PC-9 (cell line): ENCODE data around the gene THY1.

Experiments
- EZH2 ChIP-seq: fragments of 200-600 bp; sonication (generic); IDR thresholded peaks from 2 replicates; pipeline ENCODE4 v1.8.0; 2017; ENCODE audit warnings: antibody characterized with exemption, low read depth
- TF ChIP-seq, protein P1 (sequence below): fragments of 200-600 bp; sonication (generic); conservative IDR thresholded peaks from 2 replicates; pipeline ENCODE4 v1.6.1; 2017; ENCODE audit warnings: mixed run types, antibody characterized with exemption, mild to moderate bottlenecking, moderate library complexity

DNA sequence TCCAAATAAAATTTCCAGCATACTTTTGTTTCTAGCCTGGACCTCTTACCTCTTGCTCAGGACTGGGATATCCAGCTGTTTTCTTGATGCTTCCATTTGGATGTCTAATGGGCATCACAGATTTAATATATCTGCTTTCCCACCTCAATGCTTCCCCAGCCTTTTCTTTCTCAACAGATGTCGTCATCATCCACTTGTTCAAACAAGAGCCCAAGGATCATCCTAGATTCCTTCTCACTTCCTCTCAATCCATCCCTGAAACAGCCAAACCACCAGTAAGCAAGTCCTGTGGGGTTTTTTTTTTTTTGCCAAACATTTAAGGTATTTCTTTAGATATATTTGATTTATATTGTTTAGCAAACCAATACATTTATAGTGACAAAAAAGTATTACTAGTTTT lies 12.5 kb downstream of the THY1 start:
- TF ChIP-seq, protein P1, sequence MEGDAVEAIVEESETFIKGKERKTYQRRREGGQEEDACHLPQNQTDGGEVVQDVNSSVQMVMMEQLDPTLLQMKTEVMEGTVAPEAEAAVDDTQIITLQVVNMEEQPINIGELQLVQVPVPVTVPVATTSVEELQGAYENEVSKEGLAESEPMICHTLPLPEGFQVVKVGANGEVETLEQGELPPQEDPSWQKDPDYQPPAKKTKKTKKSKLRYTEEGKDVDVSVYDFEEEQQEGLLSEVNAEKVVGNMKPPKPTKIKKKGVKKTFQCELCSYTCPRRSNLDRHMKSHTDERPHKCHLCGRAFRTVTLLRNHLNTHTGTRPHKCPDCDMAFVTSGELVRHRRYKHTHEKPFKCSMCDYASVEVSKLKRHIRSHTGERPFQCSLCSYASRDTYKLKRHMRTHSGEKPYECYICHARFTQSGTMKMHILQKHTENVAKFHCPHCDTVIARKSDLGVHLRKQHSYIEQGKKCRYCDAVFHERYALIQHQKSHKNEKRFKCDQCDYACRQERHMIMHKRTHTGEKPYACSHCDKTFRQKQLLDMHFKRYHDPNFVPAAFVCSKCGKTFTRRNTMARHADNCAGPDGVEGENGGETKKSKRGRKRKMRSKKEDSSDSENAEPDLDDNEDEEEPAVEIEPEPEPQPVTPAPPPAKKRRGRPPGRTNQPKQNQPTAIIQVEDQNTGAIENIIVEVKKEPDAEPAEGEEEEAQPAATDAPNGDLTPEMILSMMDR: no peak
- no peak for TF ChIP-seq EZH2
